HG03521 (cell line): ENCODE measurements around the gene VRK3.
"Not testable (repeated sequence)": the region's sequence is repeated elsewhere in the genome, so short reads cannot be mapped to it uniquely, and the experiment has no call there.

Experiments
- ATAC-seq: cut with Tn5 transposase; IDR thresholded peaks from one replicate; pipeline ENCODE4 v1.9.1; 2021; ENCODE audit warnings: mild to moderate bottlenecking, moderate library complexity; ENCODE audit not compliant: unreplicated experiment

VRK3 gene

GRCh38 chr19:49958144-49958543 is 67.0 kb downstream of the VRK3 start:
- not testable (repeated sequence) for ATAC-seq

- no peak for ATAC-seq
Observed at GRCh38 chr19:49957262-49957915, 67.8 kb downstream of the VRK3 start.

- no peak for ATAC-seq
Observed at GRCh38 chr19:49956115-49956495, 69.1 kb downstream of the VRK3 start.

GRCh38 chr19:49954933-49955332 is 70.2 kb downstream of the VRK3 start:
- ATAC-seq, result no peak

GRCh38 chr19:49954092-49954829 is 70.9 kb downstream of the VRK3 start:
- no peak for ATAC-seq

GRCh38 chr19:49953416-49953815 is 71.8 kb downstream of the VRK3 start:
- ATAC-seq, result no peak

GRCh38 chr19:49952906-49953305 is 72.3 kb downstream of the VRK3 start:
- ATAC-seq, result no peak

GRCh38 chr19:49952479-49952836 is 72.7 kb downstream of the VRK3 start:
- ATAC-seq, result no peak

- no peak for ATAC-seq
Observed at GRCh38 chr19:49951806-49952478, 73.2 kb downstream of the VRK3 start.

- no peak for ATAC-seq
Observed at GRCh38 chr19:49950956-49951526, 74.1 kb downstream of the VRK3 start.

- no peak for ATAC-seq
Observed at GRCh38 chr19:49950590-49950948, 74.6 kb downstream of the VRK3 start.

- no peak for ATAC-seq
Observed at GRCh38 chr19:49949742-49950589, 75.2 kb downstream of the VRK3 start.

- ATAC-seq, result no peak
Observed at GRCh38 chr19:49946415-49946814, 78.8 kb downstream of the VRK3 start.

GRCh38 chr19:49944567-49944966 is 80.6 kb downstream of the VRK3 start:
- not testable (repeated sequence) for ATAC-seq

- ATAC-seq, result no peak
Observed at GRCh38 chr19:49940482-49940791, 84.7 kb downstream of the VRK3 start.

GRCh38 chr19:49939721-49940481 is 85.3 kb downstream of the VRK3 start:
- ATAC-seq, result no peak

- ATAC-seq, result no peak
Observed at GRCh38 chr19:49938662-49939061, 86.5 kb downstream of the VRK3 start.

GRCh38 chr19:49937750-49938381 is 87.3 kb downstream of the VRK3 start:
- ATAC-seq, result no peak

GRCh38 chr19:49936549-49936948 is 88.6 kb downstream of the VRK3 start:
- ATAC-seq, result no peak

GRCh38 chr19:49933643-49934042 is 91.5 kb downstream of the VRK3 start:
- ATAC-seq, result no peak
